HG03460 (cell line): ENCODE results near the gene MAG.
"Not testable (repeated sequence)": the region's sequence is repeated elsewhere in the genome, so short reads cannot be mapped to it uniquely, and the experiment has no call there.

Experiments used
- ATAC-seq: cut with Tn5 transposase; IDR thresholded peaks from one replicate; pipeline ENCODE4 v1.9.1; 2021; ENCODE audit not compliant: unreplicated experiment

Gene MAG

GRCh38 chr19:35357867-35358573 lies 66.1 kb downstream of the MAG start, which contains the start of gene FFAR3:
TSS of gene FFAR3 (plus strand) at chr19:35358460. CDS start at chr19:35358891, 431 bp downstream.
- ATAC-seq = no peak

- not testable (repeated sequence) for ATAC-seq
These were observed 66.9 kb downstream of the MAG start for GRCh38 chr19:35358834-35359233.

- not testable (repeated sequence) for ATAC-seq
These were observed 67.4 kb downstream of the MAG start for GRCh38 chr19:35359395-35359794.

- not testable (repeated sequence) for ATAC-seq
These were observed 68.1 kb downstream of the MAG start for GRCh38 chr19:35360081-35360480.

- no peak for ATAC-seq
These were observed 69.0 kb downstream of the MAG start for GRCh38 chr19:35360880-35361420.

- ATAC-seq = no peak
These were observed 70.5 kb downstream of the MAG start for GRCh38 chr19:35362261-35363000.

GRCh38 chr19:35363001-35363590 lies 71.1 kb downstream of the MAG start:
- no peak for ATAC-seq
